ENCODE measurements around the gene ATXN7L2.

The ATXN7L2 gene

GRCh38 chr1:109497449-109498160 lies 13.9 kb downstream of the ATXN7L2 start:
- no peak for DNase-seq (ENCODE audit: low read depth in 3 of 3)

GRCh38 chr1:109498161-109498801 lies 14.6 kb downstream of the ATXN7L2 start:
- DNase-seq (ENCODE audit: low read depth in 3 of 3) = peak in 2 of 3 experiments; percentile 34 to 57

DNA sequence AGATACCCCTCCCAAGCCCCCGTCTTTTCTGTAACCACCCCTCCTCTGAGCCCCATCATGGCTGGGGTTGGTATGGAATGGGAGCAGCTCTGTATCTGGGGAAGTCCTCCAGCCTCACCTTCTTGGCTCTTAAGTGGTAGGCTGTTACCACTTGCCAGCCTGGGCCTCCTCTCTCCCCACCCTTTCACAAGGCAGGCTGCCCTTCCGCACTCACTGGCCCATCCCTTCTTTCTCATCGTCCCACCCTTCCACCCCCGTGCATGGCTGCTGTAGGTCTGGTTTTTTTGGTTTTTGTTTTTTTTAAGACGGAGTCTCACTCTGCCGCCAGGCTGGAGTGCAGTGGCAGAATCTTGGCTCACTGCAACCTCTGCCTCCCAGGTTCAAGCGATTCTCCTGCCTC lies 15.4 kb downstream of the ATXN7L2 start:
- DNase-seq (ENCODE audit: low read depth in 3 of 3) = no peak

- DNase-seq (ENCODE audit: low read depth in 3 of 3) = no peak
Measured at GRCh38 chr1:109499661-109500536, 16.2 kb downstream of the ATXN7L2 start.

DNA sequence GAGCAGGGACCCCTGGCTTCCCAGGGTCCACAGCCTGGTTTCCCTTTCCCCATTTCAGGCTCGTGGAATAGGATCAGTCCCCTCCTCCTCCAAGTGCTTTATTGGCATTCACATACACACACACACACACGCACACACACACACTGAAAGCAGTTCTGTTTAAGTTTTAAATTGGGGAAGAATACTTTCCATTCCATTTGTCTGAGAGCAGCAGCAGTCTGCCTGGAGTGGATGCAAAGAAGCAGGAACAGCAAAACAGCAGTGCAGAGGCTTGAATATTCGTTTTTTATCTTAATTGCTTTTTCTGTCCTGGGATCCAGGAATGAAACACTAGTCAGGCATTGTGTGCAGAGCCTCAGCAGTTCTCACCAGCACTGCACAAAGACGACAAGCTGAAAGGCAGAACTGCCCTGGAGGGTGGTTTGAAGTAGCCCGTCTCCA lies 17.3 kb downstream of the ATXN7L2 start:
- DNase-seq (ENCODE audit: low read depth in 3 of 3) = no peak

- no peak for DNase-seq (ENCODE audit: low read depth in 3 of 3)
Measured at GRCh38 chr1:109501644-109502363, 18.1 kb downstream of the ATXN7L2 start.

- peak in 1 of 3 experiments; percentile 39 for DNase-seq (ENCODE audit: low read depth in 3 of 3)
Measured at GRCh38 chr1:109502364-109502851, 18.7 kb downstream of the ATXN7L2 start.

DNA sequence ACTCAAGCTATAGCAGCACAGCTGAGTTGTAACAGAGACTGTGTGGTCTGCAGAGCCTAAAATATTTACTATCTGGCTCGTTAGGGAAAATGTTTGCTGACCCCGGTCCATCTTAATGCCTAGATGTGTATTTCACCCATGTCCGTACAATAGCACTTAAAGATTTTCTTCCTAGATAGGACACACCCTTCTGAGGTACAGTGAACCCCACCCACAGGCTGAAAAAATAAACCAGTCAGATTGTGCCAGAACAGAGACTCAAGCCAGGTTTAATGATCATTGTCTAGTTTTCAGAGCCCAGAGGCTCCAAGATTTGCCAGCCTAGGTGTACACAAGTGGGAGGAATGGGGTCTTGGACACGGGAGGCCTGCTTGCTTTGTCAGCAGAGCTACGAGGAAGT lies 20.2 kb downstream of the ATXN7L2 start:
- no peak for DNase-seq (ENCODE audit: low read depth in 3 of 3)

- no peak for DNase-seq (ENCODE audit: low read depth in 3 of 3)
Measured at GRCh38 chr1:109504974-109505373, 21.3 kb downstream of the ATXN7L2 start.

- DNase-seq (ENCODE audit: low read depth in 3 of 3) = no peak
Measured at GRCh38 chr1:109508001-109508872, 24.5 kb downstream of the ATXN7L2 start.

- no peak for DNase-seq (ENCODE audit: low read depth in 3 of 3)
Measured at GRCh38 chr1:109508873-109509175, 25.1 kb downstream of the ATXN7L2 start.

GRCh38 chr1:109509176-109510134 lies 25.8 kb downstream of the ATXN7L2 start, which contains the start of gene AMIGO1:
TSS of gene AMIGO1 (minus strand) at chr1:109509727. CDS start at chr1:109508912, 815 bp downstream.
- peak in 2 of 3 experiments; percentile 35 to 58 for DNase-seq (ENCODE audit: low read depth in 3 of 3)

- no peak for DNase-seq (ENCODE audit: low read depth in 3 of 3)
Measured at GRCh38 chr1:109513110-109513710, 29.5 kb downstream of the ATXN7L2 start.

DNA sequence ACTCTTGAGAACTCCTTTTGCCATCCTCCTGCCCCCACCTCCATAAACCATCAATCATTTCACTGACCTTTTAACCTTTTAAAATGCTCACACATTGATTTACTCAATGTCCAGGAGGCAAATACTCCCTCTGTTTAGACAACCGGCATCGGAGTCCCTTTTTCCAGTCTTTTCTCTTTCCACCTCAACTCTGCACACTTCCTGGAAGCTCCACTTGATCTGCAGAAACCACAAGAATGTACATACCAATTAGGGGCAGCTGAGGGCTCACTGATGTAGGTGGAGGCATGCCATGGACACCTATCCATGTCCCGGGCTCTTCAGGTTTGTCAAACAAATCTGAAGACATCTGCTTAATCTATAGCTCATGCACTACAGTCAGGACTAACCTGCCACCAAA lies 31.1 kb downstream of the ATXN7L2 start:
- no peak for DNase-seq (ENCODE audit: low read depth in 3 of 3)

DNA sequence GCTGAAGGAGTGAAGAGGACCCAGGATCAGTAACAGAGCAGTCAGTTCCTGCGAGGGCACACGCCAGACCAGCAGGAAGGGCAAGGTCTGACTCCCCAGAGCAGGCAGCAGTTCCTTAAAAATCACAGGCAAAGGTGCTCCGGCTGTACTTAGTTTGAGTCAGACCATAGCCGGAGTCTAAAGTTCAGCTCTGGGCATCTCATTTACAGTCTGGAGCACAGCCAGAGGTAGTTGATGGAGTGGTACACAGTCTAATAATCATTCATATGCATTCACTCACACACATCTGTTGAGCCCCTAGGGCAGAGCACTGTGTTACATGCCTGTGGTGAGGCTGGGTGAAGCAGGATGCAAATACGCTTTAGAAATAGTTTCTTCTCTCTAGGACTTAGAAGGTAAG lies 33.2 kb downstream of the ATXN7L2 start:
- DNase-seq (ENCODE audit: low read depth in 3 of 3) = no peak

GRCh38 chr1:109517337-109517736 lies 33.6 kb downstream of the ATXN7L2 start:
- DNase-seq (ENCODE audit: low read depth in 3 of 3) = no peak

GRCh38 chr1:109521002-109521951 lies 37.6 kb downstream of the ATXN7L2 start:
- DNase-seq (ENCODE audit: low read depth in 3 of 3) = no peak

DNA sequence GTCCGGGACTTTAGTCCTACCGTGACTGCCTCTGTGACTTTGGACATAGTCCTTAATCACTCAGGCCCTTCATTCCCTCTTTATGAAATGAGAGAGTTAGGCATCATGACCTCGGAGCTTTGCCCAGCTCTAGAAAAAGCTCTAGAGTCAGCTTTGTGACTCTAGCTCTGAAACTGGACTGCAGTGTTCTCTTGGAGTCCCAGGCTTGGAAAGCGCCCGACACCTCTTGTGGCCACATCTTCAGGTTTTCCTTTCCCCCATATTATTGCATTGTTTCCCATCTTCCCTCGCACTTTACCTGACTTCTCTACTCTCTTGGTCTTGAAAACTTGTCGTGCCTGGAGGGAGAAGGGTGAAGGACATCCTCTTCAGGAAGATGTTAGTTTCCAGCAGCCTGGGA lies 38.3 kb downstream of the ATXN7L2 start:
- DNase-seq (ENCODE audit: low read depth in 3 of 3) = no peak

Data from stimulated activated CD4-positive, alpha-beta T cell treated with anti-CD3 and anti-CD28 coated beads, TNF-alpha, amount 100 ng/mL, for 4 hours (primary cell).